CD4-positive, alpha-beta T cell treated with Interferon gamma for 1 hour (primary cell): ENCODE measurements around the gene JTB.
A peak's percentile ranks its signal among the peaks of the same experiment; 100 is the strongest.
"Not testable (repeated sequence)": the region's sequence is repeated elsewhere in the genome, so short reads cannot be mapped to it uniquely, and the experiment has no call there.

Experiments
- DNase-seq: peaks from one replicate; pipeline ENCODE4 v3.0.0-alpha.2; 2020

The JTB gene

GRCh38 chr1:153977250-153978240 is at the start of gene JTB:
Gene JTB (minus strand): TSS chr1:153977674. CDS start chr1:153977252, 422 bp downstream.
- DNase-seq, result peak; percentile 79

GRCh38 chr1:154019940-154020339 is 42.5 kb upstream of the JTB start:
- no peak for DNase-seq

- DNase-seq, result no peak
Observed at GRCh38 chr1:154019269-154019668, 41.8 kb upstream of the JTB start.

- DNase-seq, result no peak
Observed at GRCh38 chr1:154014154-154014907, 36.9 kb upstream of the JTB start.

GRCh38 chr1:154012543-154012942 is 35.1 kb upstream of the JTB start:
- not testable (repeated sequence) for DNase-seq

- DNase-seq, result no peak
Observed at GRCh38 chr1:154012129-154012528, 34.7 kb upstream of the JTB start.

- no peak for DNase-seq
Observed at GRCh38 chr1:154006136-154006535, 28.7 kb upstream of the JTB start.

GRCh38 chr1:154000420-154000819 is 22.9 kb upstream of the JTB start:
- no peak for DNase-seq

GRCh38 chr1:153996882-153997281 is 19.4 kb upstream of the JTB start:
- not testable (repeated sequence) for DNase-seq

GRCh38 chr1:153995640-153996039 is 18.2 kb upstream of the JTB start:
- DNase-seq, result no peak

- no peak for DNase-seq
Observed at GRCh38 chr1:153995202-153995601, 17.7 kb upstream of the JTB start.

- no peak for DNase-seq
Observed at GRCh38 chr1:153991806-153992205, 14.3 kb upstream of the JTB start.

- DNase-seq, result no peak
Observed at GRCh38 chr1:153991151-153991630, 13.7 kb upstream of the JTB start.

GRCh38 chr1:153990468-153991150 is 13.1 kb upstream of the JTB start, which contains the start of gene RPS27:
Gene RPS27 (plus strand): TSS chr1:153990762. CDS start chr1:153990797, 35 bp downstream.
- peak; percentile 96 for DNase-seq

- DNase-seq, result no peak
Observed at GRCh38 chr1:153987621-153988020, 10.1 kb upstream of the JTB start.

- no peak for DNase-seq
Observed at GRCh38 chr1:153985941-153986761, 8.7 kb upstream of the JTB start, which contains the start of gene RAB13. Gene RAB13 (minus strand): TSS chr1:153986339. CDS start chr1:153986236, 103 bp downstream.

- DNase-seq, result no peak
Observed at GRCh38 chr1:153985341-153985912, 8.0 kb upstream of the JTB start.

GRCh38 chr1:153984123-153984894 is 6.8 kb upstream of the JTB start:
- no peak for DNase-seq

- not testable (repeated sequence) for DNase-seq
Observed at GRCh38 chr1:153981735-153982134, 4.3 kb upstream of the JTB start.

GRCh38 chr1:153979091-153979490 is 1.6 kb upstream of the JTB start:
- DNase-seq, result not testable (repeated sequence)
